ENCODE data around the gene MRPS35. TPM values are rescaled to one million over a fixed set of nuclear protein-coding genes. Genes with fewer than 3 reads are reported as not detected.

Gene MRPS35
- total RNA-seq: 47.8 and 54.3 TPM in 2 replicates

DNA sequence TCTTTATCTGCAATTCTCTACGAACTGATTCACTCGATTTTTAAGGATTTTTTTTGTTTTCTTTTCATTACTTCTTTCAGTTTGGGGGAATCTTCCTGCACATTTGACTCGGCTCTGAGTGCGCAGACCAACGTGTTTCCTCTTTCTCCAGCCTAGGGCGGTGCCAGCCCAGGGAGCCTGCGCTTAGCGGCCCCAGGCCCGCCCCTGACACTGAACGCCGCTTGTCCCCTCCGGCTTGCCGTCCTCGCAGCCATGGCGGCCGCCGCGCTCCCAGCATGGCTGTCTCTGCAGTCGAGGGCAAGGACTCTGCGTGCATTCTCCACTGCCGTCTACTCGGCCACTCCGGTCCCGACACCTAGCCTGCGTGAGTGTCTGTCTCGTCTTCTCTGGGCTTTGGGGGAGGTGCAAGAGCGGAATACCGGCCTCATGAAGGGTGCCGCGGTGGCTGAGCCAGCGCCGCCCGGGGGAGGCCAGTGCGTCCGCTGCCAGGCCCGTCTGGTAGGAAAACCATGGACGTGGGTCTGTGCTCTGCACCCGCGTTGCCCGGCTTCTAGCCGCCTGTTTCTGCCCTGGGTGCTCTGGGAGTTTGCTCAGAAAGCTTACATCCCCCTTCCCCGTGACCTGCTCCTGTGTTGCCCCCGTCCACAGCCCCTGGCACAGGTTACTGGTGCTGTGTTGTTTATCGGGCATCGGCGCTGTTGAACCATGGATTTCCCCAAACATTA, at the start of gene MRPS35:
MRPS35 (plus strand) TSS at position 241 of the 725 bp plus-strand sequence; CDS start at position 253, 12 bp downstream.
- peak; percentile 78 for DNase-seq (ENCODE audit: low read depth, low spot score)

DNA sequence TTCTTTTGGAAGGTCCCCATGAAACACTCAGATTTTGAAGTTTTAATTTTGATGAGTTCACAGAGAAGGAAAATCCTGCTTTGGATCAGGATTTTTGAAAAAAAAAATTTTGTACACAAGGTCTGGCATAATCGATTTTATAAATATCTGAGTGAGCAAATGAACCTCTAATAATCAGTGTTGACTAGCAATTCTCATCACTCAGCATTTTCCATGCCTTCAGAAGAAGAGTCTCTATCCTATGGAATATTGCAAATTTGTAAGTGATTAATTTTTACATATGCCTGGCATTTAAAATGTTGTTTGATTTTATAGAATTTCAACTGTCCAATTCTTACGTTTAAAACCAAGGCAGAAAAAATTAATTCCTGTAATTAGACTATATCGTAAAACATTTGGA, 44.9 kb upstream of the MRPS35 start:
- DNase-seq (ENCODE audit: low read depth, low spot score): no peak

DNA sequence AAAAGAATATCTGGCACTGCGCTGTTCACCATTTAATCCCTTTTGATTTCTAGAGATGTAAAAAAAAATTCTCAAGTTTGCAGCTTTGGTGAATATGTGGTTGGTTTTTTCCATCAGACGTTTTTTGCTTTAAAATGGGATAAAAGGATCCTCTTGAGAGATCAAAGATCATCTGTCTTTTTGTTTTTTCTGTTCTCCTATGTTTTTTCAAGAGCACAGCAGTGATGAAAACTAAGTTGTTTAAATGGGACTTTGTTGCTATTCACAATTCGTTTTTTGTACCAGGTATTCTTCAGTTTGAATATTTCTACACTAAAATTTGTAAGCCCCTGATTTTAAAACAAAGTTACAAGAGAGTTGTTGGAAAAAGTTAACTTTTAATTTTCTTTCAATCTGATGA, 44.1 kb upstream of the MRPS35 start:
- no peak for DNase-seq (ENCODE audit: low read depth, low spot score)

DNA sequence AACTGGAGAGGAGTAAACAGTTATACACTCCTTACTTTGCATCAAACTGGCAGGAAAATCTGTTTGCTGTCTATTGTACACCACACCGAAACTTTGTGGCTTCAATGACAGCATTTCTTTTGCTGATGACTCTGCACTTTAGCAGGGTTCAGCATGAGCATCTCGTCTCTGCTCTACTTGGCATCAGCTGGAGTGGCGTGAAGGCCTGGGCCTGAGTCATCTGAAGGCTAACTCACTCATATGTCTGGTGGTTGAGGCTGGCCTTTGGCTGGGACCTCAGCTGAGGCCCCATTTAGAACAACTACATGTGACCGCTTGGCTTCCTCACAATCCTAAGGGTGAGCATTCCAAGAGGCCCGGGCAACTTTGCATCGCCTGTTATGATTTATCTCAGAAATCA, 43.1 kb upstream of the MRPS35 start:
- DNase-seq (ENCODE audit: low read depth, low spot score): no peak

DNA sequence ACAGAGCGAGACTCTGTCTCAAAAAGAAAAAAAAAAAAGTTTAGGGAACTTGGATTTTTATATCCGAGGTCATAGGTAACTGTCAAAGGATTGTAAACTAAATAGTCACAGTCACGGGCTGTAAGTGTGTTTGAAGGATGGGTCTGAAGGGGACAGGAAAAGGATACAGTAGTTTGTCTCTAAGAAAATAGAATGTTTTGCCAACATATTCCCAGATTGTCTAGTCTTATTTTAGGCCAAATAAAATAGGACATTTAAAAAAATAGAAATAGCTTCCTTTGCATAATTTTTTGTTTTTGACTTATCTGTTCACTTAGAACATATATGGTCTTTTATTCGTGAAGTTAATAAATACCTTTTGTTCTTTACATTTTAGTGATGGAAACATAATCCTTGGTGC, 38.6 kb upstream of the MRPS35 start:
- no peak for DNase-seq (ENCODE audit: low read depth, low spot score)

DNA sequence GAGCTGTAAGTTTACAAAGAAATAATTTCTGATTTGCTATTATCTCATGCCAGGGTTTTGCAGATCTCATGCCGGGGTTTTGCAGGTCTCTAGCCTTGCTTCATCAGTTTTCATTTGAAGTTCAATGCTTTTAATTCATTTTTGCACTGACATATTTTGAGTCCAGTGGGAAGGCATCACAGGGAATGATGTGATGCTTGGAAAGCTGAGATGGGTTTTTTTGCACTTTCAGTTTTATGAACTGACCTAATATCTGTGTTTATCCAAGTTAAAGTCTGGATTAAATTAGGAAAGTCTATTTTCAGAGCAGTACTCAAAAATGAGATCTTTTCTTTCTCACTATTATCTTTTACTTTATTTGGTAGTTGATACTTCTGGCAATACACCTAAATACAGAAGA, 38.0 kb upstream of the MRPS35 start:
- DNase-seq (ENCODE audit: low read depth, low spot score): no peak

DNA sequence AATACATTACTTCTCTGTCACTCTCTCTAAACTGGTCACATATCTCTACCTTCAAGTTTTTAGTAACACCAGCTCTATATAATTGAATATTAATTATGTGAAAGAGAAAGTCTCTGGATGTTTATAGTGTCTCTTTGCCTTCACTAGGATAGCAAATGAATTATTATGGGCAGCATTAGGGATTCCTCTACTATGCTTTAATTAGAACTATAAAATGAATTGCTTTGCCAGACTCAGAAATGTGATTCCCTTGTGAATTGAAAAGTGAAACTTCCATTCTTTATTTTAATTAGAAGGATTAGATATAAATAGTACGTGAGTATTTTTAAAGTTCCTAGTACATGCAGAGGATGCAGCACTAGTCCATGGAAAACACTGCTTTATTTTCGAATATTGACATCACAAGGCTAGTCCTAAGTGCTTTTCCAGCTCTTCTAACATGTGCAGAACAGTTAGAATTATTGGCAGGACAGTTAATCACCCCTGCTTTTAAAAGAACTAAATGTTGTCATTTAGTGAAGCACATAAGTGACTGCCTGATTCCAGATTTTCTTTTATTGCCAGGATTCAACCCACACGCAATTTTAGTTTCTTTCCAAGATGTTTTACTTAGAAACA, 37.4 kb upstream of the MRPS35 start:
- DNase-seq (ENCODE audit: low read depth, low spot score): no peak

DNA sequence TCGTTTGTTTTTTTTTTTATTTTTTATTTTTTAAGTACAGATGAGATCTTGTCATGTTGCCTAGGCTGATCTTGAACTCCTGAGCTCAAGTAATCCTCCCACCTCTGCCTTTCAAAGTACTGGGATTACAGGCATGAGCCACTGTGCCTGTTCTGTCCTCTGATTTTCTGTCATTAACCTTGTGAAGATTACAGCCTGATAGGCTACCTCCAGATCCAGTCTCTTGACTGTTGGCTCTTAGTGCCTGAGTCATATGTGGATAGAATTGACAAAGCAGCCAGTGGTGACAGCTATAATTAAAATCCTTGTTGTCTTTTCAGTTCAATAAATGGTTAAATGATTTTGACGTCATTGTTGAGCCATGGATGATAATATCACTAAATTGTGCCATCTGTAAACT, 35.6 kb upstream of the MRPS35 start:
- no peak for DNase-seq (ENCODE audit: low read depth, low spot score)

DNA sequence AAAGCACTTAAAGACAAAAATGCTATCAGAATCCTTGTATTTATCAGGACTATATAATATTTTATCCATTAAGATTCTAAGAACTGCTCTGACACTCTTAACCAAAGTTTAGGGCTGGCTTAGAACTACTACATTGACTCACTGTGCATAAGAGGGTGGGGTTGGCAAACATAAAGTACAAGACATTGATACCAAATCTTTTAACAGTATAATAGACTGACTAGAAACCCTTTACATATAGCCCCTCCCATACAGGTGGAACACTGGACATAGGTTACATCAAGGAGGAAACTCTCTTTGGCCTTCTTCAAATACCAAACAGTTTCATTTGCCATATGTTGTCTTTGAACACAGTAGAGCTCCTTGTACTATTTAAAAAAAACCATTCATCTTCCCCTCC, 30.0 kb upstream of the MRPS35 start:
- no peak for DNase-seq (ENCODE audit: low read depth, low spot score)

DNA sequence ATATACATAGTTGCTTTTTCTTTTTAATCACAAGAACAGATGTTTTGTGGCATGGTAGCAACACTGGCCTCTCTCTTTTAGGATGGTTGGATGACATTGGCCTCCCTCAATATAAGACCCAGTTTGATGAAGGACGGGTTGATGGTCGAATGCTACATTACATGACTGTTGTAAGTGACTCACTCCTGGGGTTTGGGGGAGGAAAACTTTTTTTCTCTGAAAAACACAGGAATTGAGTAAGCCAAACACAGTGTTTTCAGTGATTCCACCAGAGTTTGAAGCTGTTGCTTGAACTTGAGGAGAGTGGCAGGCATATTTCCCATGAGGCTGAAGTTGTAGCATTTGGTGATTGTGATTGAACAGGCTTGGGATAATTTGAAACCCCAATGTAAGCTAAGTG, 28.1 kb upstream of the MRPS35 start:
- DNase-seq (ENCODE audit: low read depth, low spot score): no peak

DNA sequence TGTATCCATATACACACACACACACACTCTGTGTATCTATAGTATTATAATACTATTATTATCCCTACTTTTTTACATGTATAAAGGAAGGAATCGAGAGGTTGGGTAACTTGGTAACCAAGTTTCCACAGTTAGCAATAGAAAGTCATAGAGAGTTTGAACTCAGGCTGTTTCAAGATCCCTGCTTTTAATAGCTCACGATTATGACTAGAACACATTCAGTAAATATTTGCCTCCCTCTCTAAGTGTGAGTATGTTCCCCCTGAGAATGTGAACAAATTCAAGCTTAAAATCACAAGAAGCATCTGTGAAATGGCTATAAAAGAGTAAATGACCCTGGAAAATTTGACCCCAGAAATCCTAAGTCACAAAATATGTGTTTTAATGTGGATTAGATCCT, 25.4 kb upstream of the MRPS35 start:
- DNase-seq (ENCODE audit: low read depth, low spot score): no peak

DNA sequence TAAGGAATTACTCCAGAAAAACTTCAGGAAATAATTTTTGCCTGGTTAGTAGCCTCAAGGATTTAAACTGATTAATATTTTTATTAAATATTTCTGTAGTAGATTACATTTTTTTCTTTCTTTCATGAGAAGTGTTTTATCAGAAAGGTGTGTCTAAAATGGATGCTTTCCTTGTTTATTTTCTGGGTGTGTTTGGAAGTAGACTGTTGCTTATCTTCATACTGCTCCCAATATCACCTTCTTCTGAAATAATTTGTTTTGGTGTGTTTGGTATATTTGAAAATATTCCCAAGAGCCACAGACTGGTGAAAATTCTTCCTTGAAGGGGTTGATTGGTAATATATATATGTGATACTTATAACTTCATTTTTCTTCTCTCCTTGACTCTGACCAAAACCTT, 24.5 kb upstream of the MRPS35 start:
- no peak for DNase-seq (ENCODE audit: low read depth, low spot score)

DNA sequence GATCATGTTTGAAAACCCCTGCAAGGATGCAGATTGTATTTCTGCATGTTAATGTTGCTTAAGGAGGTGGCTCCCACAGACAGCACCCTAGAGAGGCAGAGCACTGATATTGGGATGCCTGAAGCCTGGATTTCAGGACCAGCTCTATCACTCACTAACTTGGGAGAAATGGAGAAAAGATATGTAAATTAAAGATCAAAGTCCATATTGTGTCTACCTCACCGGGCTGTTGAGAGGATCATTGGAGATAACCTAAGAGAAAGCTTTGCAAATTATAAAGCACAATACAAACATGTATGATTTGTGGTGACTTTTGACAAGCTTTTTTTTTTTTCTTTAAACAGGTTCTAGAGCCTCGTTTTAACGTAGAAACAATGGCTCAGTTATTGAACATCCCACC, 22.0 kb upstream of the MRPS35 start:
- DNase-seq (ENCODE audit: low read depth, low spot score): no peak

DNA sequence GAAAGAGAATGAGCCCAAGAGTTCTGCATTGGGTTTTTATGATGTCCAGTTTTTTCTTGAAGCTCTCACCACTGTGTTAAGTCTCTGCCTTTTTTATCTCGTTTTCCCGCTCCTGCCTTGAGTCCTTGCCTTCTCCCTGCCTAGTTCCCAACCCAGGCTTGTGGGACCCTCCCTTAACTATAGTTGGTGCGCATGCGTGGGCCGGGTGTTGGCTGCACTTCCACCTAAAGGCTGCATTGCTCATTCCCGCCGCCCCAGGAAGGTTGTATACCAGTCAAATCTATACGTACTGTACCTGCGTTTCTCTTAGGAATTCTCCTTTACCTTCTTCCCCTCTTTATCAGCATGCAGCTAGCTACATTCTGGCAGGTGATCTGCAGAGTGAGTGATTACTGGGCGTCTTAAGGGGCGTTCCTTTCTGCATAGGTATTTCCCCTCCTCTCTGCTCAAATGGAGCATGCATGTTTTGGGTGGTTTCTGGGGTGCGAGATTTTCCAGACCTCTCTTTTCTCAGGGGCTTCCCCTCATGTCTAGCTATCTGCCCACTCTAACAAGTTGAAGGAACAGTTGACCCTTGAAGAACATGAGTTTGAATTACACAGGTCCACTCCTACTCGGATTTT, 21.0 kb upstream of the MRPS35 start:
- no peak for DNase-seq (ENCODE audit: low read depth, low spot score)

DNA sequence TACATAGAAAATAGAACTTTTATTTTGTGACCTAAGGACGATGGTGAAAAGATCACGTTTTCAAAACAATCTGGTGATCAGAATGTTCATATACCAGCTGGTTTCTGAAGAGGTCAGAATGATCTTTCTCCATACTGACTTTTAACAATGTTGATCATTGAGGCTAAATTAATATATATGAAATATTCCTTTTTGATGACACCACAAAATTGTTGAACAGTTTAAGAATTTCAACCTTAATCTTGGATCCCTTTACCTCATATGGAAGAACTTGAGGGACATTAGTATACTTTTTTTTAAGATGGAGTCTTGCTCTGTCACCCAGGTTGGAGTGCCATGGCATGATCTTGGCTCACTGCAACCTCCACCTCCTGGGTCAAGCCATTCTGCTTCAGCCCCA, 17.2 kb upstream of the MRPS35 start:
- no peak for DNase-seq (ENCODE audit: low read depth, low spot score)

DNA sequence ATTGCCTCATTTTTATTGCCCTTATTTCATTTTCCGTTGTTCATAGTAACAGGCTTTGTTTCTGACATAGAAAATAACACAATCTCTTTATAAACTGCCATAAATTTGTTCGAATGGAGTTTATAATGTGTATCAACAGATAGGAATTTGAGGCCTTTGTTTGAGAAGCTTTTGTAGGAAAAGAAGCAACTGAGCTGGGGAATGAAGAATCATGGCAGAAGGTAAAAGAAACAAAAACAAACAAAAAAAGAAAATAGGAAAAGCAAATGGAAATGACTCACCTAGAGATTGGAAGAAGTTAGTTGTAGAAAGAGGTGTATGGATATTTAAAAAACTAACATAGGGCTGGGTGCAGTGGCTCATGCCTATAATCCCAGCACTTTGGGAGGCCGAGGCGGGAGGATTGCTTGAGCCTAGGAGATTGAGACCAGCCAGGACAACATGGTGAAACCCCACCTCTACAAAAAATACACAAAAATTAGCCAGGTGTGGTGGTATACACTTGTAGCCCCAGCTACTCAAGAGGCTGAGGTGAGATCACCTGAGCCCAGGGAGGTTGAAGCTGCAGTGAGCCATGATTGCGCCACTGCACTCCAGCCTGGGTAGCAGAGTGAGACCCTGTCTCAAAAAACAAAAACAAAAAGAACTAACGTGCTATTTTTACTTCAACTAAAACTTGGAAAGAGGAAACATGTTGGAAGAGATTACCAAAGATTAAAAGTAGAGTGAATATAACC, 14.9 kb upstream of the MRPS35 start:
- DNase-seq (ENCODE audit: low read depth, low spot score): no peak

DNA sequence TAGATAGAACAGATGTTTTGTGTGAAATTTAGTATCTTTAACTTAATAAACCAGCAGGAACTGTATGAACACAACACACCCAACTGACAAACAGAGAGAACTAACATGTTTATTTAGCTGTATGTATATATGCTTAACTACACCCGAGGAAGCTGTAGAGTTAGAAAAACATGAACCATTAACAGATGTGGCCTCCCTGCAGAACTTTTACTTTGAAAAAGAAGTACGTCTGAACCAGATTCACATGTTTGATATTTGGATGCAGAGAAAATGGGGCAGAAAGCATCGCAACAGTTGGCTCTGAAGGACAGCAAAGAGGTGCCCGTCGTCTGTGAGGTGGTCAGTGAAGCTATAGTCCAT, 14.4 kb upstream of the MRPS35 start, which contains the start of gene REP15:
REP15 (plus strand) TSS at position 155 of the 360 bp plus-strand sequence; CDS start at position 271, 116 bp downstream.
- DNase-seq (ENCODE audit: low read depth, low spot score): no peak

DNA sequence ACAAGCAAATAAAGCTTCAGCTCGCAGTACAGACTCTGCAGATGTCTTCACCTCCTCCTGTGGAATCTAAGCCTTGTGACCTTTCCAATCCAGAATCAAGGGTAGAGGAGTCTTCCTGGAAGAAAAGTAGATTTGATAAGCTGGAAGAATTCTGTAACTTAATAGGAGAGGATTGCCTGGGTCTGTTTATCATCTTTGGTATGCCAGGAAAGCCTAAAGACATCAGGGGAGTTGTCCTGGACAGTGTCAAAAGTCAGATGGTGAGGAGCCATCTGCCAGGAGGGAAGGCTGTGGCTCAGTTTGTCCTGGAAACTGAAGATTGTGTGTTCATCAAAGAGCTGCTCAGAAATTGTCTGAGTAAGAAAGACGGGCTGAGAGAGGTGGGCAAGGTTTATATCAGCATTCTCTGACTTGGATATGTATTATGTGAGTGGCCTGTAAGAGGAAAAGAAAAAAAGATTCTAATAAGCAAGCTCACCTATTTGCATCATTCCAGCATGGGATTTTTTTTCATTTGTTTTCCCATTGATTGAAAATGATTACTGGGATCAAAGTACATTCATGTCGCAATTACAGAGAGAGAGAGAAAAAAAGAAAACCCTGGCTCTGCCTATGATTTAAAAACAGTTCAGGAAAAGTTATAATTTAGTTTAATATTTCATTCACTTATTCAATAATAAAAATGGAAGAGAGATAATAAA, 13.6 kb upstream of the MRPS35 start:
- DNase-seq (ENCODE audit: low read depth, low spot score): no peak

DNA sequence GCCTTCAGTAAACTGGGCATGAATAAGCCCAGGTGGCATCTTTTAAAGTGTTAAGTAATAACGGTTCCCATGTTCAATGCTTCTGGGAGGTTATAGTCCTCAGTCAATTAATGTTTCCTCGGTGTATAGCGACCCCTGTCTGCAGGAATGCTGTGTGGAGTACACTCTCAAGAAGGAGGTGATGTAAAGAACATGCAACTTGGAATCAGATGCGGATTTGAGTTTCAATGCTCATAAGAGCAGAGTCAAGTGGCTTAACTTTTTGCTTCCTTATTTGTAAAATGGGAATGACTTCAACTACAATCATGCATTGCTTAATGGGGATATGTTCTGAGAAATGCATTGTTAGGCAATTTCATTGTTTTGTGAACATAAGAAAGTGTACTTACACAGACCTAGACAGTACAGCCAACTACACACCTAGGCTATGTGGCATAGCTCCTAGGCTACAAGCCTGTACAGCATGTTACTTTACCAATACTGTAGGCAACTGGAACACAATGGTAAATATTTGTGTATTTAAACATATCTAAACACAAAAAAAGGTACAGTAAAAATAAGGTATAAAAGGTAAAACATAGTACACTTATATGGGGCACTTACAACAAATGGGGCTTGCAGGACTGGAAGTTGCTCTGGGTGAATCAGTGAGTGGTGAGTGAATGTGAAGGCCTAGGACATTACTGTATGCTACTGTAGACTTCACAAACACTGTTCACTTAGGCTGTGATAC, 6.7 kb upstream of the MRPS35 start:
- DNase-seq (ENCODE audit: low read depth, low spot score): peak; percentile 39

DNA sequence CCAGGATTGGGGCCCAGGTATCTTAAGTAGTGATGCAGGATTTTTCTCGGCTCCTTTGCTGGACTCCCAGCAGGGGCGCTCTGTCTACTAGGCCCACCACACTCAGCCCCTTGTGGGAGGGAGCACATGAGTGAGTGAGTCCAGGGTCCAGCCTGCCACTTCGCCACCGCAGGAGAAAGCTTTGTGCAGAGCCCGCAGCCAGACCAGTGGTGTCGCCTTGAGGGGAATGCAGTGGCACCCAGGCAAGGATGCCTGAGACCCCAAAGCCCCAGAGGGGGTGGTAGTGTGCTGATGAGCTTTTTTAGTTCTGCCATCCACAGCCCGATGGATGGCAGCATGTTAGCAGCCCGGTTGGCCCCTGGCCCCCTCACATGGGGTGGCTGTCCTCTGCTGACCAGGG, 5.4 kb upstream of the MRPS35 start:
- no peak for DNase-seq (ENCODE audit: low read depth, low spot score)

DNA sequence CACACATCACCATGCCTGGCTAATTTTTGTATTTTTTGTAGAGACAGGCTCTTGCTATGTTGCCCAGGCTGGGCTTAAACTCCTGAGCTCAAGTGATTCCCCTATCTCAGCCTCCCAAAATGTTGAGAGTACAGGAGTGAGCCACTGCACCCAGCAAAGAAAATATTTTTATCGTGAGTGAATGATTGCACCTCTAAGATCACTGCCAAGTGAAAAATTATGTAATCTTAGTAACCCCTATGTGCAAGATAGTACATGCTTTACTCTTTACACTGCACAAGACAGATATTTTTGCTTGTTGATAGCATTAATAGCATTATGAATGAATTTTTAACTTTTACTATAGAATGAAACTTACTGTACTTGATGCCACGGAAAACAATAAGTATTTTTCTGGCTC, 3.4 kb upstream of the MRPS35 start:
- DNase-seq (ENCODE audit: low read depth, low spot score): no peak
